Lung microvascular endothelial cell (primary cell): ENCODE data around the gene ATP2B2. TPM values are rescaled to one million over a fixed set of nuclear protein-coding genes. Genes with fewer than 3 reads are reported as not detected.

Source experiments
- DNase-seq, 2 donors: peaks; one replicate each; pipeline versions ENCODE4 v3.0.0 to v3.0.0-alpha.2; 2010; ENCODE audit warnings: low read depth in 2 of 2
- total RNA-seq: library from RNA; depleted of rRNA; stranded (reverse); fragments of >200 nt; gene quantifications from 2 replicates; pipeline ENCODE4 v1.2.1, GENCODE V29; 2014

The ATP2B2 gene
- total RNA-seq, 1 donor from 2014 or later: not detected

DNA sequence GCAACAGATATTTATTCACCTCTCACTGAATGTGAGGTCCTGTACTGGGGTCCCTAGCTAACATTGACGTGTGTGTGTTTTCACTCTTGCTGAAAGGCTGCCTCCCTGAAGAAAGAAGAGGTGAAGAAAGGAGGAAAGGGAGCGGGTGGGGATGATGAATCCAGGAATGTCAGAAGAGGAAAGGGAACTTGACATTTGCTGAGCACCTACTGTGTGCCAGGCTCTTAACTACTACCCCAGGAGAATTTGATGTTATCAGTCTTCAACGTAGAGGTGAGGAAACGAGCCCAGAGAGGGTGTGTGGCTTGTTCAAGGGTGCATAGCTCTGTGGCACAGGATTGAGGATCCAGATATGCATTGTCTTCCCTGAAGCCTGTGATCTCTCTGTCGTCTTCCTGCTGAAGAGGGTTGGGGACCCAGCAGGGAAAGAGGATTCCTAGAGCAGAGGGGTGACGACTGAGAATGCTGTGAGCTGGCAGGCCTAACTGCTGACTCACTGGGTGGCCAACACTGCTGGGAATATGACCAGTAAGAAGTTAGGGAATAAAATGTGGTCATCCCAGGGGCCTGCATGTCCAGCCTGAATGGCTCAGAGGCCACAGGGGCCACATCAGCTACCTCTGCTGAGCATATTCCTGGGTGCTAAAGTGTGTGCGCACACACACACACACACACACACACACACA, 6.6 kb upstream of the ATP2B2 start:
- DNase-seq: peak in 1 of 2 donors; percentile 2

DNA sequence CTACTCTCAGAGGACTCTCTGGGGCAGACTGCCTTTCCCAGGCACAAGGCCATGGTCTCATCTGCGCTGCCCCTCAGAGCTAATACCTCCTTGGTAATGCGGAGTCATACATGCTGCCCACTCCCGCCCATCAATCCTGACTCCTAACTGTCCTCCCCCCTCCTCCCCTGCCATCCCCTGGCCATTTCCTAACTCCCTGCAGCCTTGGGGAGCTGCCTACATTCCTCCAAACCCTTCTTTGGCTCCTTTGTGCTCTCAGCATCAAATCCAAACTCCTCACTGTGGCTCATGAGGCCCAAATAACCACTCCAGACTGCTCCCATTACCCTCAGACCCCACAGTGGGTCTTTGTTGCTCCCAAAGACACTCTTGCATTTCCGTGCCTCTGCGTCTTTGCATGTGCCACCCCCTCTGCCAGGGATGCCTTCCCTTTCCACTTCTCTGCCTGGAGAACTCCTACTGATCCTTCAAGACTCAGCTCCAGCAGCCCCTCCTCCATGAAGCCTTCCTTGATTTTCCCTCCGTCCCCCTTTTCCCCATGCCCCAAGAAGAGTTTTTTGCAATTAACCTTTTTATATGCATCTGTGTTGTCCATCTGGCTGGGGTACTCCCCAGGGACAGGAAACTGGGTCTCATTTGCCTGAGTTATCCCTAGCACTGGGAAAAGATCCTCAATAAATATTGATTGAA, 5.5 kb upstream of the ATP2B2 start:
- DNase-seq: no peak

DNA sequence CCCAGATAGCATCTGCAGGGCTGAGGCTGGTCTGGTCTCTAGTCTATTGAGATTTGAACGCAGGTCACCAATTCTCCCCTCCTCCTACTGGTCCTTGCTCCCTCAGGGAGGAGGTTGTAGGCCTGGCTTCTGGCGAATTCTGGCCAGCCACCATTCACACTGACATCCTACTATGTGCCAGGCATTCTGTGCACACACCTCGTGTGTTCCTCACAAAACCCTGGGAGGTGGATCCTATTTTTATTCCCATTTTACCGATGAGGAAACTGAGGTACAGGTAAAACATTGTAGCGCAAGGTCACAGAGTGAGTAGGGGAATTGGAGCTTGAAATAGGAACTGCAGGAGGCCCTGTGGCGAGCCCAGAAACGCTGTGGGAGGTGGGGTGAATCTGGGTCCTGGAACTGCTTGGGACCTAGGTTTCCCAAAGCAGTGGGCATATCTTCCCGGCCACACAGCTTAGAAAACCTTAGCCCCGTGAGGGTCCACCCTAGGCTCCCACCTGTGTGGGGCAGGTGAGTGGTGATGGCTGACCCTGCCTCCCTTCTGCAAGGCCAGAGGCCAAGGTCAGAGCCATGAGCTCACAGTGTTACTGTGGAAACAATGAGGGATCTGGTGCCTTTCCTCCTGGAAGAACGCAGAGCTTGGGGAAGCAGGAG, 4.8 kb upstream of the ATP2B2 start:
- DNase-seq: no peak

DNA sequence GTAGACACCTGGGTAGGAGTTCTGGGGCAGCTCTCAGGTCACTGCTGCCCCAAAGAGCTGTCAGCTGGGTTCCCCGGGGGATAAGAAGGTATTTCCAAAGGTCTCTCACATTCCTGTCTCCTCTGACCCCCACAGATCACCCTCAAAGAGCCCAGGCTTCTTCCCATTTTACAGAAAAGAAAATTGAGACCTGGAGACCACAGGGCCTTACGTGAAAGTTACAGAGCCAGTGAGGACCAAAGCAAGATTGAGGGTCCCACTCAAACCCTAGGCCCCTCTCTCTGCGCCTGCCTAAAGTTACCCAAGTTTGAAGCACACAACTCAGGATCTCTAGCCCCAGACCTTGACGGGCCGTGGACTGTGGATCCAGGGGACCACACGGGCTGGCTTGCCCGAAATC, 3.9 kb upstream of the ATP2B2 start:
- no peak for DNase-seq

DNA sequence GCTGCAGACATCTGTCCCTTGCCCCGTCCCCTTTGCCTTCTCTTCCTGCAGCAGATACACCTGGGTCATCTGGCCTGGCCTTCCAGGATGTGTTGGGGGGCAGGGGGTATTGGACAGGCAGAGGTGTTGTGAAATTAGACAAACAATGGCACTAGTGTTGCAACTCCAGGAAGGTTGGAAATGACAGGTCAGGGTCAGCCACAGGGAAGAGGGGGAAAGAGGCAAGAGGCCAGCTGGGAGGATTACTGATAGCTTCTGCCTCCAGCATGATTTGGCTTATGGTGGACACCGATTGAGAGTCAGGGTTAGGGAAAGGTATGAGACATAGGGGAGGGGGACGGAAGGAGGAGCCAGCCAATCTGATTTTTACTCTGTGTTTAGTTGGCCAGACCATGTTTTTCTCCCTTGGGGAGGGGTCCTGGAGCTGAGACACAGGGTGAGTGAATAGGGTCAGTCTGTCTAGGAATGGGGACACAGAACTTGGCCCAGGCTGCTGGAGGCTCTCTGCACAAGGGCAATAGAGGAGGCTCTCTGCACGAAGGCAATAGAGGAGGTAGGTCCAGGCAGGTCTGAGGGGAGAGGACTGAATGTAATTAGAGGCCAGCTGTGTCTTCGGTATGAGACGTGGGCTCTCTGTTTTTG, 3.4 kb upstream of the ATP2B2 start:
- DNase-seq: peak in 1 of 2 donors; percentile 46

DNA sequence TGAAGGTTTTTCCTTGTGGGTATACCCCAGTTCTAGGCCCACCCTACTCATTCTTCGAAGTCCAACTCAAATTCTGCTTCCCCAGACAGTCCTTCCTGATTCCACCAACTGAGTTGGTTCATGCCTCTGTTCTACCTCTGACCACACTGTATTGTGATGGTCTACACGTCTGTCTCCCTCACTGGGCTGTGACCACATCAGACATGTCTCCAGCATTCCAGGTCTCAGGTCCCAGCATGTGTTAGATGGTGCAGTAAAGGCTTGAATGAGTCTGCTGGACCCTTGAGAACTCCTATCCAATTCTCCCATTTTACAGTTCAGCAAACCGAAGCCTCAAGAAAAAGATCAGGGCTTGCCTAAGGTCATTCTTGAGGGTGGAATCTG, 2.8 kb upstream of the ATP2B2 start:
- no peak for DNase-seq

DNA sequence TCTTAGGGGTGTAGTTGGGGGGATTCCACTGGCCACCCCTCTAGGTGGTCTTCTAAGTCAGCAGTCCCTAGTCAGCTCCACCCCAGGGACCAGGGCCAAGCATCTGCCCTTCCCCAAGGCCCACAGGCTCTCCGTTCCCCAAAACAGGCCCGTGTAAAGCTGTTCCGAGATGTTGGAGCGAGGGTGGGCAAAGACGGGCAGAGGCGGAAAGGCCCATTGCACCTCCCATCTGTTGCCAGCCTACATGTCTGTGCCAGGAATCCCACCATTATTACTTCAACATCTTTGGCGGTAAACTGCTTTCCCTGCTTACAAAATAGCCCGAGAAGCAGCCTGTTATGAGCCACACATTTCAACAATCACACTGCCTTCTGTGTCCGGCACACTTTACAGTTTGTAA, 1.9 kb upstream of the ATP2B2 start:
- no peak for DNase-seq

DNA sequence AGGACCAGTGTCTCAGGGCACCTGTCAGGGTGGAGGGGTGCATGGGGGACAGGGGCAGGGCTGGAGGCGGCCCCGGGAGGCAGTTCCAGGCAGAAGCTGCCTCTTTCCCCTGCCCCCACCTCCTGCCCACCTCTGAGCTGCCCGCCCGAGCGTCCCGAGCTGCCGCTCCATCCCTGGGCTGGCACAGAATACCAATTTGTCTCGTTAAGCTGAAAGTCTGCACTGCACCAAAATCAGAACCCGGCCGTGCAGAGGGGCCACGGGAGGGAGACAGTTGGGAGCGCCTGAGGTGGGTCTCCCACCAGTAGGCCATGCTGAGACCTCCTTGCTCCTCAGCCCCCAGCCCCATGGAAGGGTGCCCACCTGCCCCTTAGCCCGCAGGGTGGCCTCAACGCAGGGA, 1.3 kb upstream of the ATP2B2 start:
- no peak for DNase-seq

DNA sequence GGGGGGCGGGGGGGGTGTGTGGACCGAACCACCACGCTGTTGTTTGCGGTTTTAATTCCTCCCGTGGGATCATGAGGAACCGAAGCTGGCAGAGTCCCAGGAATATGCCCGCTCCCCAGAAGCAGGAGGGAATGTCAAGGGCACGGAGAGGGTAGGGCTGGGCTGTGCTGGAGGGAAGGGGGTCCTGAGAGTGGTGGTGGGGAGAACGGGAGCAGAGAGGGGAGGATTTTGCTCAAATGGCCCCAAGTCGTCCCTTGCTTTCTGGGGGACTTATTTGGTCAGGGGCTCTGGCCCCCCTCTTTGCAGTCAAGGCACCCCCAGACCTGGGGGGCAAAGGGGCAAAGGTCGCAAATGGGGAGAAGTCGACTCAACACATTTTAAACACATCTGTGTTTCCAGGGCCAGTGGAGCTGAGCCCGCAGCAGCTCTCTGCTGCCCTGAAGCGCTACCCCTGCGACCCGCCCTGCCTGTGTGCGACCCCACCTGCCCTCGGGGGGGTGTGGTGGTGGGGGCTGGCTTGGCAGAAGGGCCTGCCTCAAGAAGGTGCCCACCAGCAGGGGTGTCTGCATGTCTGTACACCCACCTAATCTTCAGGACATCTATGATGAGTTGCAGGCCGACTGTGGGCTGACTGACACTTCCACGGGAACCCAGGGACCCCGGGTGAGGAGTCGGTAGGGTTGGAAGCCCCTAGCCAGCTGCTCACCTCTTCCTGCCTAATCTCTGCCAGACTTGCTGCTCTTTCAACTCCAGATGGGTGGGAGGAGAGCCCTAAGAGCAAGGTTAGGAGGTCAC, 602 bp upstream of the ATP2B2 start:
- DNase-seq: no peak

DNA sequence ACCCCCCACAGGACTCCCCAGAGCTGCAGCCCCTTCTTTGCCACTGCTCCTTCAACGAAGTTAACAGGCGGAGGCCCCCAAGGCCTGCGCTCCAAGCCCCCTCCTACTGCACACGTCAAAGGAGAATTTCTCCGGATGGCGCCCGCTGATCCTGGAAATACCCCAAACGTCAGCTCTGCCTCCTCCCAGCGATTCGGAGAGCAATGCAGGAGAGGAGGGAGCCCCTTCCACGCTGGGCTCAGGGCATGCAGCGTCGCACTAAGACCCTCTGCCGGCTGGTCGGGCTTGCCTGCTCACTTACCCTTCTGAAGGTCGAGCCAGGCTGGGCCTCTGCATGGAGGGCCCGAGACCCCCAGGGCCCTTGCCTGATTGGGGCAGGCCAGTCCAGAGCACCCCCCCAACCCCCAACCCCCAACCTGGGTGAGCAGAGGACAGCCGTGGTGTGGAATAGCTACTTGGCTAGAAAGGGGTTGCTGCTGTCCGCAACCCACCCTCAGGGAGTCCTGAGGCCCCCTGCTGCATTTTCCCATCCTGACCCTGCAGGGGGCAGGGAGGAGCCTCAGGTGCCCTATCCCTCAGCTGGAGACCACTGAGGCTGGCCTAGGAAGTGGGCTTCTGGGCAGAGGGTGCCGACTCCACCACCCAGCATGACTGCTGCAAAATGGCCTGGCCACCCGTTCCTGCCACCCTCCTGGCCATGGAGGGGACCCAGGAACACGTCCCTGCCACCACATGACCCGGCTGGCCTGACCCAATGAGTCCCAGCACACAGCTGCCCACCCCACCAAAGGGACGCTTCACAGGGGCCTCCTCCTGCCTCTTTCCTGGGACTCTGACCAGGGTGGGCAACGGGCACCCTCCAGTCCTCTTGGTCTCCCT, 976 bp downstream of the ATP2B2 start:
- no peak for DNase-seq

DNA sequence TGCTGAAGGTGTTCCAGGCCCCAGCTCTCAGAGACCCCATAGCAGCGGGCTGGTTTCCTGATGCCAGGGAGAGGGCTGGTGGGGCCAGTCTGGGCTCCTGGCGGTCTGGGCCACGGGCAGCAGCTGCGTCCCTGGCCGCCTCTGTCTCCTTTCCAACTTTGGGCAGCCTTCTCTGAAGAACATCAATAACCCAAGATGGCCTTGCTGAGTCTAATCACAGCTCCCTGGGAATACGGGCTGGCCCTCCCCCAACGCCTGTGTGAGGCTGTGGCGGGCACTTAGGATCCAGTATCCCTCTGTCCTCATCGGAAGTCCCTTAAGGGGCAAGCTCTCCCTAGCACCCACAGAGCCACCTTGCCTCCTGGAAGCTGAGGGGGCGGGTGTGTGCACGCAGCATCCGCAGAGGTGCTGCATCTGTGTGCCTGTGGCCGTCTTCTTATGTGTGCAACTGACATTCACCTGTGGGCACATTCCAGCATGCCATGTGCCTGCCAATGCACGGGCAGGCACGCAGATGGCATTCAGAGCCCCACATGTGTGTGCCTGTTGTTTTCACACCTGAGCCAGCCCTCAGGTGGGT, 2.1 kb downstream of the ATP2B2 start:
- DNase-seq: no peak

DNA sequence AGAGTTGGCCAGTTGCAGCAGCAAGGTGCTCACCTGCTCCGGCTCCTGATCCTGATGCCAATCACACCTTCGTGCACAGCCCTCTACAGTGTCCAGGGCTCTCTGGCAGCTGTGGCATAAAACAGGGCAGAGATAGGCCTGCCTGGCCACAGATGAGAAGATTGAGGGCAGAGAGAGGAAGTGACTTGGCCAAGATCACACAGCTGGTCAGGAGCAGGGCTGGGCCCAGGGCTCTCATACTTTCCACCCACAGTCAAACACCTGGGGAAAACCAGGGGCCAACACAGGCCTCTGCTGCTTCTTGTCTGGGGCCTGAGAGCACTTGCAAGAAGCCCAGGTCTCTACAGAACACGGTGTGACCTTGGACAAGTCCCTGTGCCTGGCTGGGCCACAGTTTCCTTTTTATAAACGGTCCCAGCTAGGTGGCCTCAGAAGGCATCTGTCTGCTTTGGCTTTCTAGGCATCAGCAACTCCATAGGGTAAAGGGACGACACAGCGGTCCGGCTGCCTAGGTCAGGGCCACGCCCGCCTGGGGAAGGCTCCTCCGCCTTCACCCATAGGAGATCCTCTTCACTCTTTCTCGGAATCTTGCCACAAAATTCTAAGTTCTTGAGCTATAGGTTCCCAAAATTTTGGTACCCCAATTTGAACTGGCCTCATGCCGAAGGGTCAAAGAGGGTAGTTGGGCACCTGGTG, 3.1 kb downstream of the ATP2B2 start:
- DNase-seq: no peak

DNA sequence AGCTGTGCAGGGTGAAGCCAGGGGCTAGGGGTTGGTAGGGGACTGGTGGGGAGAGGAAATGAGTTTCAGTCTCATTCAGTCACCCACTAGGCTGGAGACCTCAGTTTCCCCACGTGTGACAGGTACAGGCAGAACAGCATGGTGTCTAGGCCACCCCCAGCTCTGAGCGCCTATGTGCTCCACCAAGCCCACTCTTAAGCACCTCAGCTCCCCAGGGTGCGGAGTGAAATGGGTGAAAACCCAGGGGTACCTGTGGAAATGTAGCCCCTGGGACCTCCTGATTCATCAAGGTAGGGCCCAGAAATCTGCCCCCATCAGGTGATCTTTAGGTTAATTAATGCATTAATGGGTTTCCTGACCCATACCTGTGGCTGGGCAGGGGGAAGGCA, 3.7 kb downstream of the ATP2B2 start:
- no peak for DNase-seq

DNA sequence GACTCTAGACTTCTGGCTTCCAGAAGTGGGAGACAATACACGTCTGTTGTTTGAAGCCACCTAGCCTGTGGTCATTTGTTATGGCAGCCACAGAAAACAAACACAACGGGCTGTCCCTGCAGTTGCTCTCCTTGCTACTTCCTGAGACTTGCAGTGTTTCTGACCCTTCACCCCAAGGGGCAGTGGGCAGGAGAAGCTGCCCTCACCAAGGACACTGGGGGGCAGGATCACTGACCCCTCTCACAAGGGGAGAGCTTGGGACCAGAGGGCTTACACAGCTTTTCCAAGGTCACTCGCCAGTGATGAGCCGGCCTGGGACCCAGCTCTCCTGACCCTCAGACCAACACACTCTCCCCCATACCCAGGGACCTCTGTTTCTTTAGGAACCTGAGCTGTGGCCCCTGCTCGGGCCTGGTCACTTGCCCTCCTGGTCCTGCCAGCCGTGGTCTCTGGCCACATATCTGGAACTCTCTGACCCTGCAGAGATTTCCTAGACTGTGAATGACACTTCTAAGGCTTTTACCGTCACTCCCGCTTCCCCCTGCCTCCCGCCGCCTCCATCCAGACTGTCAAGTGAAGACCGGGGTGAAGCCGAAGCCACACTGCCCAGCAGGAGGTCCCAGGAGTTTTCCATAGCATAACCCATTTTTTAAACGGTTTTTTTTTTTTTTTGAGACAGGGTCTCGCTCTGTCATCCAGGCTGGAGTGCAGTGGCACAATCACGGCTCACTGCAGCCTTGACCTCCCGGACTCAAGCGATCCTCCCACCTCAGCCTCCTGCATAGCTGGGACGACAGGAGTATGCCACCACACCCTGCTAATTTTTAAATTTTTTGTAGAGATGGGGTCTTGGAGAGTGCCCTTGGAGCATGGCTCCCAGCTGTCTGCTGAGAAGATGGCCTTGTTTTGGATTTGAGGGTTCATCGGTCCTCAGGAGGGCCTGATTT, 4.4 kb downstream of the ATP2B2 start:
- DNase-seq: no peak

DNA sequence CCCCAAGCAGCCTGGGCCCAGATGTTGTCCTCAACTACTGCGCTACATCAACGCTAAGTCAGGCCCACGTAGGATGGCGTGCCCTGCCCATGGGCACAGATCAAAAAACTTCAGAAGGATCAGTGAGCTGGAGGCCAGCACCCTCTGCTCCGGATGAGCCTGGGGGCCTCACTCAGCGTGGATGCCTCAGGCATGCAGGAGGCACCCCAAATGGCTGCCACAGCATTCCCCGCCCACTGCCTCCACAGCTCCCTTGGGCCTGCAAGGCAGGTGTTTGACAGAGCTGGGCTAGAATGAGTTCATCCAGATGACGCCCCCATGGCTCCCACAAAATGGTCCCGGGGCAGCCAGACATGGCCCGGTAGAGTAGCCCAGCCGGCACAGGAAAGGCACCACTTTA, 7.1 kb downstream of the ATP2B2 start:
- DNase-seq: no peak

DNA sequence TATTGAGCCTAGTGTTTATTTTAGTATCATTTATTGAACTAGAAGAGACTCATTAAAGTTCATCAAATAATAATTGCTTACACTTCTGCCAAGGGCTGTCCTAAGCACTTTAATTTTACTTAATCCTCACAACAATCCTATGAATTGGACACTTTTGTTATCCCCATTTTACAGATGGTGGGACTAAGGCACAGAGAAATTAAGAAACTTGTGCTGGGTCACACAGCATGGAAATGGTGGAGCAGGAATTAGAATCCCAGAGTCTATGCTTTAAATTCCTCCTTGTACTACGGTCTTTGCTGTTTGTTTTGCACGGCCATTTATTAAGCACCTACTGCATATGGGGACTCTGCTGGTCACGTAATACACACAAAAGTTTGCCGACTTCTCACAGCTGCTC, 7.9 kb downstream of the ATP2B2 start:
- DNase-seq: no peak

DNA sequence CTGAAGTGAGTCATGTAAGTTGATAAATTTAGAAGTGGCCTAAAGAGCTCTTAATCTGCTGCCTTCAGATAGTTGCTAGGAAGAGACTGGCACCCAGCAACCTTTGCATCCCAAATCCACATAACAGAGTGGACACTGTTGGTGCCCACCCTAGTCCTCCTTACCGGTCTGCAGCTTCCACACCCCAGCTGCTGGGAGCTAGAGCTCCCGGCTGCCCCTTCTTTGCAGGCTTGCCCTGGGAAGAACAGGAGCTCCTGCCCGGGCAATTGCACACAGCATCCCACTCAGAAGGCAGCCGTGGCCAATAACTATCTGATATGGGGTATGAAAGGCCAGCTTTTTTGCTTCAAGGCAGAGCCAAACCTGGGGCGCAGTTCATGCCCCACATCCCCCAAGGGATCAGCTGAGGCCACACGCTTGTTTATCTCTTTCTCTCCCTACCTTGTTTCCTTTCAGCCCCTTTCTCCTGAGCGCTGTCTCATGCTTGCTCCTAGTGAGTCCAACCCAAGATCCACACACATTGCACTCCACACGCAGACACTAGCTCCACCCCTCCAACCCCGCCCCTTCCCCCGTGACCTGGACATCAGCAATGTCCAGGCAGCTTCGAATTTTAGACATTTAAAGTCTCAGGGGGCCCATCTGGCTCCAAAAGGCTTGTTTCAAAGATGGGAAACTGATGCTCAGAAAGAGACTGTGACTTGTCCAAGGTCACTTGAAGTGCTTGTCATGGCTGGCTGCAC, 9.1 kb downstream of the ATP2B2 start:
- DNase-seq: no peak

DNA sequence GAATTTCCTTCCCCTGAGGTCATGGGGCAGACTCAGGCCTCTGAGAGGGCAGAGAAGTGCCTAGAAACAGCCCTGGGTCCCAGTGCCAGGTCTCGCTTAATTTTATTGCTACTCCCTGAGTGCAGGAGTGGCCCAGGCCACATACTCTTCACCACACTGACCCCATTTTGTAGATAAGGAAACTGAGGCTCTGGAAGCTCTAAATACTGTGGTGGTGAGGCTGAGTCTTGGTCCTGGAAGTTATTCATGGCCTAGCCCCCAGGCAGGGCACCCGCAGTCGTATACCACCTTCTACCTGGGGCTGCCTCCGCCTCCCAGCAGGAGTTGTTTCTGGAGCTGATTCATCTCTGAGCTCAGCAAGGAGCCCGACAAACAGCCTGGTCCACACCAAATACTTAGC, 9.8 kb downstream of the ATP2B2 start:
- DNase-seq: no peak
